G401 (cell line): ENCODE results near the gene APOL2. TPM values are rescaled to one million over a fixed set of nuclear protein-coding genes. Genes with fewer than 3 reads are reported as not detected.
"Not testable (repeated sequence)": the region's sequence is repeated elsewhere in the genome, so short reads cannot be mapped to it uniquely, and the experiment has no call there.

ENCODE experiments used
- DNase-seq: peaks from one replicate; pipeline ENCODE4 v3.0.0-alpha.2; 2015; ENCODE audit warnings: low spot score
- in situ Hi-C: cut with HindIII; loops from 2 replicates; pipeline ENCODE4 v1.10.0; 2016; ENCODE audit warnings: low sequenced_read_pairs, mixed read lengths
- total RNA-seq: library from RNA; depleted of rRNA; stranded (reverse); fragments of >200 nt; shearing (Covaris generic); gene quantifications from 2 replicates; pipeline ENCODE4 v1.2.3, GENCODE V29; 2014

The APOL2 gene
- total RNA-seq, 1 experiment from 2014 or later = 33.5 TPM

GRCh38 chr22:36204632-36205015 is 34.7 kb downstream of the APOL2 start:
- no peak for DNase-seq
- in situ Hi-C loops = no loop called here

GRCh38 chr22:36204001-36204631 is 35.2 kb downstream of the APOL2 start:
- DNase-seq = no peak
- in situ Hi-C loops = no loop called here

- peak; percentile 18 for DNase-seq
- in situ Hi-C loops = not testable (repeated sequence)
Measured at GRCh38 chr22:36203441-36203840, 35.9 kb downstream of the APOL2 start.

- in situ Hi-C loops, DNase-seq: not testable (repeated sequence)
Measured at GRCh38 chr22:36202906-36203305, 36.4 kb downstream of the APOL2 start.

- DNase-seq = peak; percentile 63
- in situ Hi-C loops = no loop called here
Measured at GRCh38 chr22:36201630-36202319, 37.6 kb downstream of the APOL2 start, which contains the start of gene APOL4. APOL4 (minus strand) TSS chr22:36201809; CDS start chr22:36201734, 75 bp downstream.

- in situ Hi-C loops, DNase-seq: not testable (repeated sequence)
Measured at GRCh38 chr22:36201025-36201424, 38.3 kb downstream of the APOL2 start.

GRCh38 chr22:36199001-36199551 is 40.3 kb downstream of the APOL2 start:
- in situ Hi-C loops = no loop called here
- DNase-seq = no peak

- in situ Hi-C loops = no loop called here
- no peak for DNase-seq
Measured at GRCh38 chr22:36198536-36198935, 40.8 kb downstream of the APOL2 start.

GRCh38 chr22:36197514-36198146 is 41.7 kb downstream of the APOL2 start:
- no peak for DNase-seq
- in situ Hi-C loops = no loop called here

GRCh38 chr22:36197065-36197440 is 42.3 kb downstream of the APOL2 start:
- in situ Hi-C loops = no loop called here
- peak; percentile 69 for DNase-seq

- in situ Hi-C loops = no loop called here
- no peak for DNase-seq
Measured at GRCh38 chr22:36196254-36197064, 42.9 kb downstream of the APOL2 start.

GRCh38 chr22:36194971-36195370 is 44.4 kb downstream of the APOL2 start:
- in situ Hi-C loops = no loop called here
- DNase-seq = peak; percentile 82

GRCh38 chr22:36194385-36194784 is 44.9 kb downstream of the APOL2 start:
- DNase-seq = no peak
- in situ Hi-C loops = no loop called here

GRCh38 chr22:36193577-36193976 is 45.8 kb downstream of the APOL2 start:
- in situ Hi-C loops = no loop called here
- no peak for DNase-seq

GRCh38 chr22:36193171-36193570 is 46.2 kb downstream of the APOL2 start:
- no peak for DNase-seq
- in situ Hi-C loops = no loop called here

GRCh38 chr22:36192542-36192941 is 46.8 kb downstream of the APOL2 start:
- no peak for DNase-seq
- in situ Hi-C loops = no loop called here

- no peak for DNase-seq
- in situ Hi-C loops = no loop called here
Measured at GRCh38 chr22:36191106-36191836, 48.1 kb downstream of the APOL2 start.

- in situ Hi-C loops, DNase-seq: not testable (repeated sequence)
Measured at GRCh38 chr22:36187862-36188261, 51.5 kb downstream of the APOL2 start.
